ENCODE measurements around the gene COL4A2. TPM values are rescaled to one million over a fixed set of nuclear protein-coding genes. Genes with fewer than 3 reads are reported as not detected.
A peak's percentile ranks its signal among the peaks of the same experiment; 100 is the strongest.

The COL4A2 gene
- total RNA-seq = 159 and 164 TPM in 2 replicates
- long read RNA-seq, transcript COL4A2-212 (1 exons, 1,663 nt) = major isoform, 5 of 12 reads
- long read RNA-seq, partial matches to known transcripts = 3 of 12 reads
- long read RNA-seq, other reads (novel, unspliced or antisense) = 4 of 12 reads

GRCh38 chr13:110306960-110307766 lies at the start of gene COL4A2, which contains the start of gene COL4A1:
Gene COL4A2, plus strand, starts transcription at chr13:110307284. Its CDS starts 620 bp downstream, at chr13:110307904.
Gene COL4A1, minus strand, starts transcription at chr13:110307157. Its CDS starts 130 bp downstream, at chr13:110307027.
- no peak for TF ChIP-seq CTCF (conservative IDR thresholded peaks at IDR 0.05)
- DNase-seq (ENCODE audit: low read depth, low spot score) = peak; percentile 52
- H3K4me3 Mint-ChIP-seq = peak within 1 kb of the TSS; percentile 98
- H3K27ac Mint-ChIP-seq (ENCODE audit: unreplicated experiment) = peak within 1 kb of the TSS; percentile 96
- peaks cover 4% of the 10 kb centered on the region for H3K27me3 Mint-ChIP-seq (ENCODE audit: low read depth)
- no peaks in the 10 kb centered on the region for H3K9me3 Mint-ChIP-seq
- no peaks in the 10 kb centered on the region for H3K36me3 Mint-ChIP-seq (ENCODE audit: low read depth)
- H3K4me1 Mint-ChIP-seq = peaks cover 32% of the 10 kb centered on the region

DNA sequence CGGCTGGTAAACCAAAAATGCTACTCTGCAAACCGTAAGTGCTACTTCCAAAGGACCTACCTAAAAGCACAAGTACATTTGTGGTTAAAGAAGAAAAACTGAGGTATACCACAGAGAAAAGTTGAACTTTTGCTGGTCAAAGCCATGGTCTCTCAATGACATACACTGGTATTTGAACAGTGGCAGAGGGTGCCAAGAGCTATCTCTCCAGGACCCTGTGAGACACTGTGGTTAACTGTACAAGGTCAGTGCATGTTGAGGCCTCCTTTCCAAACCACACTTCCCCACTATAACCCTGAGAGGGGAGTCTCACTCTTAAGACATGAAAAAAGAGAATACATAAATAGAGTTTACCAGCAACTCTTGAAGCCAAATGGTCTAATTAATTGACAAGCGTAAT lies 49.7 kb upstream of the COL4A2 start:
- Mint-ChIP-seq H3K9me3 (no peaks in the 10 kb centered on the region), H3K4me1 (peaks cover 29% of the 10 kb centered on the region), H3K36me3 (ENCODE audit: low read depth) (no peaks in the 10 kb centered on the region), H3K27ac (ENCODE audit: unreplicated experiment) (no peak overlapping the region), H3K27me3 (ENCODE audit: low read depth) (no peaks in the 10 kb centered on the region), H3K4me3 (no peak overlapping the region)
- no peak for DNase-seq (ENCODE audit: low read depth, low spot score)
- TF ChIP-seq CTCF (conservative IDR thresholded peaks at IDR 0.05) = no peak

- no peak for TF ChIP-seq CTCF (conservative IDR thresholded peaks at IDR 0.05)
- Mint-ChIP-seq H3K27ac (ENCODE audit: unreplicated experiment) (no peak overlapping the region), H3K4me1 (peaks cover 38% of the 10 kb centered on the region)
These were observed 48.0 kb upstream of the COL4A2 start for GRCh38 chr13:110258876-110259631.

GRCh38 chr13:110259651-110260050 lies 47.4 kb upstream of the COL4A2 start:
- no peaks in the 10 kb centered on the region for H3K27me3 Mint-ChIP-seq (ENCODE audit: low read depth)
- no peak overlapping the region for H3K4me3 Mint-ChIP-seq
- peaks cover 40% of the 10 kb centered on the region for H3K4me1 Mint-ChIP-seq

More at GRCh38 chr13:110258876-110259631, 48.0 kb upstream of the COL4A2 start:
- H3K9me3 Mint-ChIP-seq = no peaks in the 10 kb centered on the region
- no peak overlapping the region for H3K4me3 Mint-ChIP-seq
- no peaks in the 10 kb centered on the region for H3K27me3 Mint-ChIP-seq (ENCODE audit: low read depth)
- no peaks in the 10 kb centered on the region for H3K36me3 Mint-ChIP-seq (ENCODE audit: low read depth)
- no peak for DNase-seq (ENCODE audit: low read depth, low spot score)

More at GRCh38 chr13:110259651-110260050, 47.4 kb upstream of the COL4A2 start:
- Mint-ChIP-seq H3K36me3 (ENCODE audit: low read depth) (no peaks in the 10 kb centered on the region), H3K27ac (ENCODE audit: unreplicated experiment) (no peak overlapping the region), H3K9me3 (no peaks in the 10 kb centered on the region)
- no peak for DNase-seq (ENCODE audit: low read depth, low spot score)
- no peak for TF ChIP-seq CTCF (conservative IDR thresholded peaks at IDR 0.05)

Measured in neural crest cell (in vitro differentiated cells).